SU-DHL-6 (cell line): Measurements from ENCODE around the gene TIPARP.

Experiments
- EZH2phosphoT487 ChIP-seq: fragments of 200-600 bp; sonication (generic), shearing (Covaris generic); conservative IDR thresholded peaks from 2 replicates; pipeline ENCODE4 v1.6.1; 2018; ENCODE audit warnings: mild to moderate bottlenecking, antibody characterized with exemption, low read length, moderate library complexity, mixed read lengths
- TF ChIP-seq, protein P1 (sequence below): fragments of 200-600 bp; sonication (generic); IDR thresholded peaks from one replicate; pipeline ENCODE4 v1.5.1; 2017; ENCODE audit warnings: antibody characterized with exemption, mild to moderate bottlenecking, low read length, moderate library complexity; ENCODE audit not compliant: insufficient read depth, poor library complexity, severe bottlenecking

DNA sequence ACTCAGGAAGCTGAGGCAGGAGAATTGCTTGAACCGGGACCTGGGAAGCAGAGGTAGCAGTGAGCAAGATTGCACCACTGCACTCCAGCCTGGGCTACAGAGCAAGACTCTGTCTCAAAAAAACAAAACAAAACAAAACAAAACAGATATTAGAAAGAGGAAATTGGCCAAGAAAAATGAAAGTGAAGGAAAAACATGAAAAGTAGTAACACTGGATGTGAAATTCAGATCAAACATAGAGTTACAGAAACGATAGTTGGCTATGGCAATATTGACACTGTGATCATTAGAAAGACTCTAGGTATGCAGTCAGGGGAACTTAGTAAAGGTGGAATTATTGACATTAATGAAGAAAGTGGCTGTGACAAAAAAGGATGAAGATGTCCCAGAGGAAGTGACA lies 13.2 kb upstream of the TIPARP start:
- TF ChIP-seq, protein P1, sequence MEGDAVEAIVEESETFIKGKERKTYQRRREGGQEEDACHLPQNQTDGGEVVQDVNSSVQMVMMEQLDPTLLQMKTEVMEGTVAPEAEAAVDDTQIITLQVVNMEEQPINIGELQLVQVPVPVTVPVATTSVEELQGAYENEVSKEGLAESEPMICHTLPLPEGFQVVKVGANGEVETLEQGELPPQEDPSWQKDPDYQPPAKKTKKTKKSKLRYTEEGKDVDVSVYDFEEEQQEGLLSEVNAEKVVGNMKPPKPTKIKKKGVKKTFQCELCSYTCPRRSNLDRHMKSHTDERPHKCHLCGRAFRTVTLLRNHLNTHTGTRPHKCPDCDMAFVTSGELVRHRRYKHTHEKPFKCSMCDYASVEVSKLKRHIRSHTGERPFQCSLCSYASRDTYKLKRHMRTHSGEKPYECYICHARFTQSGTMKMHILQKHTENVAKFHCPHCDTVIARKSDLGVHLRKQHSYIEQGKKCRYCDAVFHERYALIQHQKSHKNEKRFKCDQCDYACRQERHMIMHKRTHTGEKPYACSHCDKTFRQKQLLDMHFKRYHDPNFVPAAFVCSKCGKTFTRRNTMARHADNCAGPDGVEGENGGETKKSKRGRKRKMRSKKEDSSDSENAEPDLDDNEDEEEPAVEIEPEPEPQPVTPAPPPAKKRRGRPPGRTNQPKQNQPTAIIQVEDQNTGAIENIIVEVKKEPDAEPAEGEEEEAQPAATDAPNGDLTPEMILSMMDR, result no peak
- TF ChIP-seq EZH2phosphoT487, result no peak
